NCI-H2081 treated with DMSO at 0.1 percent for 48 hours (cell line): ENCODE data around the gene SLC16A2.
"Not testable (repeated sequence)": the region's sequence is repeated elsewhere in the genome, so short reads cannot be mapped to it uniquely, and the experiment has no call there.

ENCODE experiments used
- DNase-seq: peaks from one replicate; lab custom pipeline; 2025; lab: John Stamatoyannopoulos, UW

The SLC16A2 gene

DNA sequence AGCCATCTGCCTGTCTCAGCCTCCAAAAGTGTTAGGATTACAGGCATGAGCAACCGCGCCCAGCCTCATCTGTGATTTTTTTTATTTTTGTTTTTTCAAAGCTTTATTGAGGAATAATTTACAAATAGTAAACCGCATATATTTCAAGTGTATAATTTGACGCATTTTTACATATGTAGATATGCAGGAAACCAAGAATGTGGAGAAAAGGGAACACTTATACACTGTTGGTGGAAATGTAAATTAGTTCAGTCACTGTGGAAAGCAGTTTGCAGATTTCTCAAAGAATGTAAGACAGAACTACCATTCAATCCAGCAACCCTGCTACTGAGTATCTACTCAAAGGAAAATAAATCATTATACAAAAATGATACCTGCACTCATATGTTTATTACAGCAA is 85.9 kb downstream of the SLC16A2 start:
- DNase-seq = no peak

DNA sequence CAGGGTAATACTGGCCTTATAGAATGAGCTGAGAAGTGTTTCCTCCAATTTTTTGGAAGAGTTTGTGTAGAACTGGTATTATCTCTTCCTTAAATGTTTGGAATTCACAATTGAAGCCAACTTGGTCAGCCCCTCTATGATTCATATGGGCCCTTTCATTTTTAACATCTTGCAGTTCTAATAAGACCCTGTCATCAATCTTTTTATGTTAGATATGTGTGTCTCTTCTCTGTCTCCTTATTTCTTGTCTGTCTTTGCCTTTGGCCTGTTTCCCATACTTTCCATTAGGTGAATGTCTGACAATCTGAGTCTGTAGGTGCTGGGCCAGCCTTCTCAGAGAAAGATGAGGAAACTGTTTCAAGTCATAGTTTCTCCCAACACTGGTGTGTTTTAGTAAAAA is 88.7 kb downstream of the SLC16A2 start:
- no peak for DNase-seq

DNA sequence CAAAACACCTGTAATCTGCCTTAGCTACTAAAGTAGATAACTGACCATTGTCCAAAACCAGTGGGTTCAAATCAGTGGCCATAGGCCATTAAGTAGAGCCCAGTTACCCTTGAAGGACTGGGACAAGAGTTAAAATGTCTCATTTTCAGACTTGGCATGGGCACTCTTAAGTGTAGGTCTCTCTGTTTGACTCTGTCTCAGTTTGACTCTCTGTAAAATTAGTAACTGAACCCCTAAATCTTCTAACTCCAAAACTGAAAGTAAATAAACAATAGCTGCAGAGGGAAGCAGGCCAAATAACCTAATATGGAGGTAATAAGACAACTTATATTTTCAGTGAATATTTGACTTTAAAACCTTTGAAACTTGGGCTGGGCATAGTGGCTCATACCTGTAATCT is 89.1 kb downstream of the SLC16A2 start:
- DNase-seq = no peak

DNA sequence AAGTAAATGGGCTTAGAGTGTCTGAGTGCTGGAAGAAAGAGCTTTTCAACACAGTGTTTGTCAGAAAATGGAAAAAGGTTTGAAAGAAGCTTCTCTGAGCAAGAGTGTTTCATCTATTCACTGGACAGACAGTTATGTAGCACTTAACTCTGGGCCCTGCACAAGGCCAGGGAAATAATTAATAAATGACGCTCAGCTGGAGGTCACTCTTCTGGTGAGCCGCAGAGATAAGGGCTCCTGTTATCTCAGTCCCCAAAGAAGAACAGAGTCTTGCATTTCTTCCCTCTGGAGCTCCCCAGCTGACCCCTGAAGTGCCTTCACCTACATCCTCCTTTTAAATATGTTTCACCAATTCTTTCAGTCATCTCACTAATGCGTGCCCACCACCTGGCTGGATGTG is 90.4 kb downstream of the SLC16A2 start:
- DNase-seq = no peak

DNA sequence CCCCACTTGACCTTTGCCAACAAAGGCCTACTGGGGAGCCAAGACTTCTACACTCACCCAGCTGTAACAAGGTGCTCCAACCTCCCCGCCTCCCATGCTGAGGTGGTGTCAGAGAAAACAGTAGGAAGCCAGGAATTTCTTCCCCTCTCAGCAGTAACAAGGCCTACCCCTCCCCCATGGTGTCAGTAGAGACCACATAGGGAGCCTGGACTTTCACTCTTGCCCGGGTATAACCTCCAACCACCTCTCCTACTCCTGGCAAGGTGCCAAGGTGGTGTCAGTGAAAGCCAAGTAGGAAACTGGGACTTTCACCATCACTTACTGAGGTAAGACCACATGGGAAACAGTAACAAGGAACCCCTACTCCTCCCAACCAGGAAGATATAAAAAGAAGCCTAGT is 93.1 kb downstream of the SLC16A2 start:
- DNase-seq = no peak

DNA sequence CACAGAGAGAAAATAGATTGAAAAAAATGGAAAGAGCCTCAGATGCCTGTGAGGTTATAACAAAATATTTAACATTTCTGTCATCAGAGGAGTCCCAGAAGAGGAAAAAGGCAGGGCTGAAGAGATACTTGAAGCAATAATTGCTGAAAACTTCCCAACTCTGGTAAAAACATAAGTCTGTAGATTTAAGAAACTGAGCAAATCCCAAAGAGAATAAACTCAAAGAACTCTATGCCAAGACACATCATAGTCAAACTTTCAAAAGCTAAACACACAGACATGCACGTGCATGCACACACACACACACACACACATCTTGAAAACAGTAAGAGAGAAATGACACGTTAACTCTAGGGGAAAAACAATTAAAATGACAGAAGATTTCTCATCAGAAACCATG is 94.1 kb downstream of the SLC16A2 start:
- DNase-seq = no peak

DNA sequence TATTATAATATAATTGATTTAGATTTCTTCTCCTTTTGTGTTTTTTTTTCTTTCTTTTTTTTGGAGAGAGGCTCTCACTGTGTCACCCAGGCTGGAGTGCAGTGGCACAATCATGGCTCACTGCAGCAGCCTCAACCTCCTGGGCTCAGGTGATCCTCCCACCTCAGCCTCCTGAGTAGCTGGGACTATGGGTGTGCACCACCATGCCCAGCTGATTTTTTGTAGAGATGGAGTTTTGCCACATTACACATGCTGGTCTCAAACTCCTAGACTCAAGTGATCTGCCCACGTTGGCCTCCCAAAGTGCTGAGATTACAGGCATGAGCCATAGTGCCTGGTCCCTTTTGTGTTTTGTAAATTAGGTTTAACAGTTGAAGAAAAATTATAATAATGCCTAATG is 94.7 kb downstream of the SLC16A2 start:
- DNase-seq = not testable (repeated sequence)

DNA sequence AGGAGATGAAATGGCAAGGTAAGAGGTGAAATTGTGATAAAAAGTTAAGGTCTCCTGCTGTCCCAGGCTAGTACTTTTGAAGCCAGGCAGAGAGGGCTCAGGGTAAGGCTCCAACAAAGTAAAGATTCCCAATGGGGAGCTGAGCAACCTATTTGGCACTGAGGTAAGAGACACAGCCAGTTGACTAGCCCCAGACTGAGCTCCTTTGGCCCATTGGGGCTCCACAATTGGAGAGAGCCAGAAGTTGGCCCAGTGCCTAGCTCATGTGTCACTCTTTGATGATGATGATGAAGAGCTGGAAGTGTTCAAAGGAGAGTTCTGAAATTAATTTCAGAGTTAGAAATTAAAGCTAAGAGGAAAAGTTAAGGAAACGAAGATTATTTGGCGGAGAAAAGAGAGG is 98.6 kb downstream of the SLC16A2 start:
- DNase-seq = no peak

DNA sequence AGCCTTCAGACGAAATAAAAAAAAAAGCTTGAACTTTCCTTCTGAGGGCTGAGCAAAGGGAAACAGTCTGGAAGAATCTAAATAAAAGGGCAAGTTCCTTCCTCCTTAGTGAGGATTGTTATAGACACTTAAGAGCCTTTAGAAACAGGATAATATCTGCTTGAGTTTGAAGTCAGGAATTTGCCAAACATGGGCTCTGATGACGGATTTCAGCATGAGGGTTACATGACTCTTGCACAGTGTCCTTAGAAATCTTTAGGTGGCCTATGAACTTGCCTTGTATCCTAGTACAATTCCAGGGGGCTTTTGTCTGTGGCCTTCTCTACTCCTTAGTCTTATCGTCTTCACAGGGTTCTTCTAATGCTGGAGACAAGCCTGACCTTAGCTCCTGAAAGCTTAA is 99.0 kb downstream of the SLC16A2 start:
- DNase-seq = no peak

DNA sequence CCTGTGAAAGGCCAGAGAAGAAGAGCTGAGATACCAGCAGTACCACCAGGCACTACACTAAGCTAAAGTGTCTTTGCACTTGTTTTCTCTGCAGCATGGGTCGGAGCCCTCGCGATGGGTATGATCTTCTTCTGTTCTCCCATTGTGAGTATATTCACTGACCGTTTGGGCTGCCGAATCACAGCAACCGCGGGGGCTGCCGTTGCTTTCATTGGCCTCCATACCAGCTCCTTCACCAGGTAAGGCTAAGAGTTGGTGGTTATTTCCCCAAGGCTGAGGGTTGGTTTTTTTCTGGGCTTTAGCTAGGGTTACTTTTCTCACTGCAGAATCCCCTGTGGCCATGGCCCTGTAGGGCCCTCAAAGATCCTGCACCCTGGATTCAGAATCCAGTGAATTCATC is 99.6 kb downstream of the SLC16A2 start:
- DNase-seq = no peak

DNA sequence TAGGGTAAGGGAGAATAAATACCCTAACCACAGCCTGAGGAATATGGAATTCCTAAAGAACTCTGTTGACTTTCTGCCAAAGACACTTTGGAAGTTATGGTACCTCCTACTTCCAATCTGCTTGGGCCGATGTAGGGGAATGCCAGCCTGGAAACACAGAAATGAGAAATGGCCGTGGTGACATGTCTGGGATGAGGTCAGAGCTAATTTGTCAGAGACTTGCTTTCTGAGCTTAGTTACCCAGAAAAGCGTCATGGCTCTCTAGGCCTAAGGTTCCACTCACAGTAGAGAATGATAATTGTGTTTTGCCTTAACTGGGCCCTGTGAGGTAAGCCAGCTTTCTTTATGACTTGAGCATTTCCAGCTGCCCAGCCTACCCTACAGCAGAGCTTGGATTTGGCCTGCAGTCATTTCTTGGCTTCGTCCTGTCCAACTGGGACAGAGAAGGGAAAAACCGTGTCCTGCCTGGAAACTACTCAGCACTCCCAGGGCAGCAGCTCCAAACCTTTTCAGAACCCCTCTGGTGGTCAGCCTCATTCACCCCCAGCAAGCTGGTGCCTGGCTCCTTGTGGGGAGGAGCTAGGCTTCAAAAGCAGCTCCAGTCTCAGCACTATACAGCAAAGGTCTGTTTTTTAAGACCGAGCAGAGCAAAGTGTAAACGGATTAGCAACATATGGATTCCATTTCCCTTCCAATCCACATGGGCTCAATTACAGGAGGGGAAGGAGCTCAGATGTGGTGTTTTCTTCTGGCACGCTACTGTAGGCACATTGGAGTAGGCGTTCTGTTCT is 100.9 kb downstream of the SLC16A2 start:
- no peak for DNase-seq

DNA sequence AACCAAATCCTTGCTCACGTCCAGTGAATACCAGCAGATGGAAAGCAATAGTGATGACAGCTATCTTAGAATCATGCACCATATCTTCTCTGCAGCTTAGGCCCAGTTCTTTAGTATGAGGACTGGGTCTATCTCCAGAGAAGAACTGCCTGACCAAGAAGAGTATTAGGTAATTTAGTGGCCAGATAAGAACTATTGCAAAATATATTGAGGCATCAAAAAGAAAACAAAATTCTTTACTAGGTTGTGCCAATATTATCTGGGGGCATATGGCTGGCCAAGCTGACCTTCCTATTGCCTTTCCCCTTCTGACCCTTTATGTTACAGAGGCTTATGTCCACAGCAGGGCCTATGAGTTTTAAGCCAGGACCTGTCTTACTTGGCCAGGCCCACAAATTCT is 101.9 kb downstream of the SLC16A2 start:
- no peak for DNase-seq

DNA sequence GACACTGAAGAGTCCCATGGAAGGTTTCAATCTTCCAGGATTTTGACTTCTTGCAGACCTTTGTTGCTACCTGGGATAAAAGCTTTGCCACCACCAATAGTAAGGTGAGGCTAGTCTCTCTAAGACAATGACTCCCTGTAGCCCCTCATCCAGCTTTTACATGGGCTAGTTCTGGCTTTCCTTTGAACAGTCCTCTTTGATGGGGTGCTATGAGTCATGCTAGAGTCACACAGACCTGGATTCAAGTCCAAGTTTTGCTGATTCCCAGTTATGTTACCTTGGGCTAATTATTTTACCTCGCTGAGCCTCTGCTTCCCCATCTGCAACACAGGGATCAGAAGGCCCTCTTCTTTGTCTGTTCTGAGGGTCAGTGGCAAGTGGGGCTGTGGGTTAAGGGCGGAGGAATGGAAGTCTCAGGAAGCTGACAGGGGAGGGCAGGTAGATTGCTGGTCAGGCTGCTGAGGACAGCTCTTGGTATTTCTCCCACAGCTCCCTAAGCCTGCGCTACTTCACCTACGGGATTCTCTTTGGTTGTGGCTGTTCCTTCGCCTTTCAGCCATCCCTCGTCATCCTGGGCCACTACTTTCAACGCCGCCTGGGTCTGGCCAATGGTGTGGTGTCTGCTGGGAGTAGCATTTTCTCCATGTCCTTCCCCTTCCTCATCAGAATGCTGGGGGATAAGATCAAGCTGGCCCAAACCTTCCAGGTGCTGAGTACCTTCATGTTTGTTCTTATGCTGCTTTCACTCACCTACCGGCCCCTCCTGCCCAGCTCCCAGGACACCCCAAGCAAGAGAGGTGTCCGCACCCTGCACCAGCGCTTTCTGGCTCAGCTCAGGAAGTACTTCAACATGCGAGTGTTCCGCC is 102.8 kb downstream of the SLC16A2 start:
- DNase-seq = no peak

DNA sequence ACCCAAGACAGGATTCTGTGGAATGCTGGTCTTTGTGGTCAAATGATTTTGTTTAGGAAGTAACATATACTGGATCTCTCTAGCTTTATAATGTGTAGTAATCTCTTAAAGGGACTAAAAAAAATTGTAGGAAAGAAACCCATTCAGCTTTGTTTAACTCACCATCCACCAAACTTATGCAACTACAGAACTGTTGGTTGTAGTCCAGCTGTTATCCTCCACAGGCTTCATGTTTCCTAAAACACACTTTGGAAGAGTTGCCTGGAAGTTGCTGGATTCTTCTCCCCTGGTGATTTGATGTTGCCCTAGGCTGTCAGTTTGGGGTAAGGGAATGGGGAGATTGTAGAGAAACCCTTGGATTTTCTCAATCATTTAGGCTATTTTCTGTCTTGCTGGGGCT is 103.8 kb downstream of the SLC16A2 start:
- DNase-seq = no peak

DNA sequence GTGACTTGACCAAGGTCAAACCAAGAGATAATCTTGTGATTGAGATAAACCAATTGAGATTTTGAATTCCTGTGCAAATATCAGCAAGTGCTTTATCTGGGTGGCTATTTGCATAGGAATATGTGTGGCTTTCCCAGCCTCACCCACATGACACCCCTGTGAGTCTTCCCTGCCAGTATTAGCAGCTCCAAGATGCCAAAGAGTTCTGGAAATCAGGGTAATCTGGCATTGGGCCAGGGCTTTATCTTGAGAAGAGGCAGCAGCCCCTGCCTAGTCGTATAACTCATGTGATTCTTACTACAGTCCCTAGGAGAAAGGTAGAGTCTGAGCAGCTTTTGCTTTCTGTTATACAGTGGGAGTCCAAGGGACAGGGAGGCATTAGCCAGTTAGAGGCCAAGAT is 105.5 kb downstream of the SLC16A2 start:
- no peak for DNase-seq

DNA sequence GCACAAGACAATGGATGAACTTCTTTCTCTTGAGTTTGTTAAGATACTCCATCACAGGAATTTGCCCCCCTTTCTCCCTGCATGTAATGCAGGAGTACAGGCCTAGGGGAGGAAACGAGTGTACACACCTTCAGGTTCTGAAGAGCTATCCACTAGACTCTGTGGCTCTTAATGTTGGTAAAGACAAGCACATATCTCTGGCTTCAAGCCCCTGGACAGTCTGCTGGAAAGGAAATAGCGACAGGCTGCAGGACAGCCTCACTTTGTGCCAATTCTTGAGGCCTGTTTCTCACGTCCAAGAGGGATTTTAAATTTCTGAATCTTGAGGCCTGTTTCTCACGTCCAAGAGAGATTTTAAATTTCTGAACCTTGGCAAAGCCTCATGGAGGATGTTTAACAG is 106.1 kb downstream of the SLC16A2 start:
- no peak for DNase-seq

DNA sequence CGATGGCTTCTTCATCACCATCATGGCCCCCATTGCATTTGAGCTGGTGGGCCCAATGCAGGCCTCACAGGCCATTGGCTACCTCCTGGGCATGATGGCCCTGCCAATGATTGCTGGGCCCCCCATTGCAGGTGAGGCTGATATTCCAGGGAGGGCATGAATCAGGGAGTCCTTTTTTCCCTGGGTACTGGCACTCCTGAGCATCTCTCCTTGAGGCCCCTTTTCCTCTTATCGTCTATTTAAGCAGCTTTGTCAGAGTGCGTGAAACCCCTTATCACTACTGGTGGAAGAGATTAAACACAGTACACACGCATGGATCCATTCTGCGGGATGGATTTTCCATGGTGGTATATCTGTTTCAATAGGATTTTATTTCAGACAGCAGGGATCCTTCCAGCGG is 108.0 kb downstream of the SLC16A2 start:
- no peak for DNase-seq

DNA sequence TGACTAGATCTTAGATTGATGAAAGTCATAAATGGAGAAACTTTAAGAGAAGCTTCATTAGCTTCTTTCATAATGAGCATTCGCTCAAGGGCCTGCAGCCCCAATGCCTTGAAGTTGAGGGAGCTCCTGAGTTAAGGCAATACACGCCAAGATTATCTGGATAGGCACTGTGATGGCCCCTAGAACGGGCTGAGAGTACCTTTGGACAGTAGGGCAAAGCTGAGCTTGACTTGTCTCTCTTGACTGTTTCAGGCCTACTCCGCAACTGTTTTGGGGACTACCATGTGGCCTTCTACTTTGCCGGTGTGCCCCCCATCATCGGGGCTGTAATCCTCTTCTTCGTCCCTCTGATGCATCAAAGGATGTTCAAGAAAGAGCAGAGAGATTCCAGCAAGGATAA is 109.8 kb downstream of the SLC16A2 start:
- no peak for DNase-seq

DNA sequence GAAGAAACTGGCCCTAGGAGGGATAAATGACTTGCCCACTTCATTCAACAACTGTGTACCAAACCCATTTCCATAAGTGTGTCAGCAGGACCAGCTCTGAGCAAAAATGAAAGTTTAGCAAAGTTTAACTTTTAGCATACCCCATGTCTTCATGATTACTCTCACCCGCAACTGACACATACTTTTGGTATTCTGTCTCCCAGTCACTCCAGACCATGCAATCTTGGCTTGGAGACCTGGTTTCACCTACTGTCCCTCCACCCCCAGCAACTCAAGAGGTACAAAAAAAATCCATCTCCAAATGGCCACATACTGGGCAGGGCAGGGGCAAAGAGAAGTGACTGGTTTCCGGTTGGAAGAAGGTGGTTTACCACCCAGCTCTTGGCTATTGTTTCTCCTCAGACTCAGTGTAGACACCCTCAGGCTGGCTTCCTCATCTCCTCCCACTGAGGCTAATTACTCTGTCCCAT is 113.3 kb downstream of the SLC16A2 start:
- no peak for DNase-seq

DNA sequence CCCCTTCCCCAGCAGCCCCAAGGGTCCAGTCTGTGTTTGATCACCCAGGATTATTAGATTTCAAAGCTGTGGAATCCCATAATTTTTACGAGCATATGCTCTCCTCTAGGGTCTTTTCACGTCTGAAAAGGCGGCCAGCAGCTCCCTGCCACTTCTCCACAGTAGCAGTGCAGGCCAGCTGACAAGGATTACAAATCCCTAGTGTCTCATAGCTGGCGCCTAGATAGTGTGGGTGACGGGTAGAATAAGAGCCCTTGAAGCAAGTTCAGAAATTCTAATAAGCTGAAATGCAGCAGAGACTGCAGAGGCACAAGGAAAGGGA is 113.8 kb downstream of the SLC16A2 start:
- DNase-seq = no peak

DNA sequence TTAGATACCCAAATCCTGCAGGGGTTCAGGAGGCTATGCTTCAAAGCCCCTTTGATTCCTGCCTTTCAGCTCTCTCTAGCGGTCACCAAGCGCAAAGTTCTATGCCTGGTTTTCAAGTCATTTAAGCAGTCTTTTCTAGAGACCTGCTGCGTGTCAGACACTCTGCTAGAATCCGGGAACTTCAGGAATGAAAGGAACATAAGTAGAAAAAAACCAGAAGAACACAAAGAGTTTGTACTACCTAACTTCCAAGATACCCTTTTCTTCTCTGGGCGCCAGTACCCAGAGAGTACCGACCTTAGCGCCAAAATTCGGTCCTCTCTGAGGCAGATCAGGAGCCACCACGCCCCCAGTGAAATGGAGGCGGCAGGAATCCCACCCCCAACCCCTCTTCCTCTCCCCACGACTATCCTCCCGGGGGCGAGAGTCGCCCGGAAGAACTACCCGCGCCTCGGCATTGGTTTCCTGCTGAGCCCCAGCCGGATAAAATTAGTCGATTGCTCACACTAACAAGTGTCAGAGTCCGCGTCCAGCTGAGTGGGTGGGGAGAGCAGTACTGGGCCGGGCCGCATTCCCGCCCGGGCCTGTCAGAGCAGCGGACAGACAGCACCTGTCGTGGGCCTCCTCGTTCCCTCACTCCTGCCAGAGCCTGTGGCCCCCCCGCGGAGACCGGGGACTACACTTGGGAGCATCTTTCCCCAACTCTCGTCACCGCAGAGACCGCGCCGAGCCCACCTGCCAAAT is 114.3 kb downstream of the SLC16A2 start:
- no peak for DNase-seq

DNA sequence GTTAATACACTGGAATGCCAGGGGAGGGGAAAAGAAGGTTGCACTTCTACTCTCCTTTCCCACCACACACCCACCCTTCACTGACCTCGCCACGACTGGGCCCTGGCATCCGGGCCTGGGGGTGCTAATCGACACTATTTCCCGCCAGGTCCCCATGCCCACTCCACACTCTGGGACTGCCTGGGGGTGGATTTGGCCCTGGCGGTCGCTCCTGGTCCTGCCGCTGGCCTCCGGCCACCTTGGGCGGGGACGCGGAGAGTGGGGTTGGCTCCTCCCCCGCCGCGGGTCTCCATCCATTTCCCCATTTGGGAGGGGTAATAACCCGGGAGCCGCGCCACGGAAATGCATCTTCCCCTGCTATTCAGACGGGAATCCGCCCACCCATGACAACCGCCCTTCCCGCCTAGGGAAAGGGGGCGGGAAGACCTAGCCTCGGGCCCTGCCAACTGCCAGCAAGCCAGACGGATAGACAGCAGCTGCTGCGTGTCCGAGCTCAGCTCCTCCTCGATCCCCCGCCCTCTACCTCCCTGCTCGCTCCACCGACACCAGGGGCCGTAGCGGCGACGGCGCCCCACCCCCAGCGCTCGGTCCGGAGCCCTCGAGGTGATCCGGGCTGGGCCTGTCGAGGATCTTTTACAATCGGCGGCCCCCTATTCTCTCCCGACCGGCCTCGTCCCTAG is 115.0 kb downstream of the SLC16A2 start:
- DNase-seq = peak; percentile 12
